HG02798 (cell line): ENCODE measurements around the gene STARD9.
A peak's percentile ranks its signal among the peaks of the same experiment; 100 is the strongest.
"Not testable (repeated sequence)": the region's sequence is repeated elsewhere in the genome, so short reads cannot be mapped to it uniquely, and the experiment has no call there.

Experiments
- ATAC-seq: cut with Tn5 transposase; IDR thresholded peaks from one replicate; pipeline ENCODE4 v1.9.1; 2021; ENCODE audit warnings: mild to moderate bottlenecking; ENCODE audit not compliant: unreplicated experiment, poor library complexity

STARD9 gene

GRCh38 chr15:42584031-42584765 lies 8.8 kb downstream of the STARD9 start:
- no peak for ATAC-seq

GRCh38 chr15:42590619-42591237 lies 15.3 kb downstream of the STARD9 start:
- ATAC-seq: no peak

- no peak for ATAC-seq
These were observed 16.0 kb downstream of the STARD9 start for GRCh38 chr15:42591238-42591934.

- no peak for ATAC-seq
These were observed 17.3 kb downstream of the STARD9 start for GRCh38 chr15:42592716-42593115.

GRCh38 chr15:42593143-42593542 lies 17.7 kb downstream of the STARD9 start:
- ATAC-seq: no peak

- ATAC-seq: no peak
These were observed 18.7 kb downstream of the STARD9 start for GRCh38 chr15:42594095-42594494.

- ATAC-seq: no peak
These were observed 20.3 kb downstream of the STARD9 start for GRCh38 chr15:42595626-42596240.

GRCh38 chr15:42601316-42601715 lies 25.9 kb downstream of the STARD9 start:
- ATAC-seq: not testable (repeated sequence)

GRCh38 chr15:42602501-42602900 lies 27.1 kb downstream of the STARD9 start:
- no peak for ATAC-seq

- no peak for ATAC-seq
These were observed 28.6 kb downstream of the STARD9 start for GRCh38 chr15:42603978-42604377.

- peak; percentile 36 for ATAC-seq
These were observed 29.7 kb downstream of the STARD9 start for GRCh38 chr15:42604894-42605744.

GRCh38 chr15:42605796-42606195 lies 30.4 kb downstream of the STARD9 start:
- no peak for ATAC-seq

GRCh38 chr15:42608110-42608531 lies 32.7 kb downstream of the STARD9 start:
- peak; percentile 48 for ATAC-seq

- no peak for ATAC-seq
These were observed 33.5 kb downstream of the STARD9 start for GRCh38 chr15:42608752-42609488.

GRCh38 chr15:42611532-42611931 lies 36.1 kb downstream of the STARD9 start:
- ATAC-seq: no peak

- ATAC-seq: no peak
These were observed 37.0 kb downstream of the STARD9 start for GRCh38 chr15:42612367-42612912.

GRCh38 chr15:42616107-42616506 lies 40.7 kb downstream of the STARD9 start:
- no peak for ATAC-seq

- ATAC-seq: no peak
These were observed 44.4 kb downstream of the STARD9 start for GRCh38 chr15:42619656-42620371.
